PC-9 (cell line): Measurements from ENCODE around the gene CALN1. TPM values are rescaled to one million over a fixed set of nuclear protein-coding genes. Genes with fewer than 3 reads are reported as not detected.

ENCODE experiments used
- BruUV-seq: library from RNA; stranded (reverse); fragments of 400-500 nt; replicated peaks from 2 replicates; lab custom pipeline; 2021; lab: Mats Ljungman, UMichigan
- CTCF ChIA-PET: fragments of 300-600 bp; sonication (Branson Sonifier 250); formaldehyde crosslinking; loops from one replicate; lab custom pipeline; 2022; ENCODE audit warnings: antibody characterized with exemption; lab: Charles Lee
- POLR2A ChIA-PET: fragments of 300-600 bp; sonication (Branson Sonifier 250); formaldehyde crosslinking; loops from one replicate; lab custom pipeline; 2022; ENCODE audit warnings: antibody characterized with exemption; ENCODE audit not compliant: unreplicated experiment; lab: Charles Lee
- DNase-seq, 2 experiments: peaks; one replicate each; pipeline versions ENCODE4 v3.0.0 to v3.0.0-alpha.2; 2015 to 2022; ENCODE audit warnings: mixed read lengths in 1 of 2
- H2AFZ ChIP-seq: fragments of 200-600 bp; sonication (generic); 2 replicates; pipeline ENCODE4 v1.8.1; 2017; ENCODE audit warnings: antibody characterized with exemption
- H3F3A ChIP-seq: fragments of 200-600 bp; sonication (generic); 2 replicates; pipeline ENCODE4 v1.8.1; 2017; ENCODE audit warnings: antibody characterized with exemption, mild to moderate bottlenecking, low read depth; ENCODE audit not compliant: insufficient read depth
- H3K27ac ChIP-seq: fragments of 200-600 bp; sonication (generic); 2 replicates; pipeline ENCODE4 v1.6.1; 2016; ENCODE audit warnings: mixed run types
- H3K27me3 ChIP-seq: fragments of 200-600 bp; sonication (generic); 2 replicates; pipeline ENCODE4 v1.6.1; 2016; ENCODE audit warnings: low read depth, mixed run types; ENCODE audit not compliant: insufficient read depth
- H3K36me3 ChIP-seq: fragments of 200-600 bp; sonication (generic); 2 replicates; pipeline ENCODE4 v1.6.1; 2016; ENCODE audit warnings: low read depth, mixed run types
- H3K4me1 ChIP-seq: fragments of 200-600 bp; sonication (generic); replicated peaks from 2 replicates; pipeline ENCODE4 v1.6.1; 2016; ENCODE audit warnings: mixed run types; ENCODE audit not compliant: insufficient read depth
- H3K4me2 ChIP-seq: fragments of 200-600 bp; sonication (generic); 2 replicates; pipeline ENCODE4 v1.6.1; 2017; ENCODE audit warnings: mixed run types
- H3K4me3 ChIP-seq: fragments of 200-600 bp; sonication (generic); 2 replicates; pipeline ENCODE4 v1.6.1; 2016; ENCODE audit warnings: mixed run types
- H3K79me2 ChIP-seq: fragments of 200-600 bp; sonication (generic); 2 replicates; pipeline ENCODE4 v1.6.1; 2017; ENCODE audit warnings: low read depth, mixed run types
- H3K9me2 ChIP-seq: fragments of 200-600 bp; sonication (generic); 2 replicates; pipeline ENCODE4 v1.8.1; 2017; ENCODE audit warnings: mild to moderate bottlenecking; ENCODE audit not compliant: insufficient read depth
- H3K9me3 ChIP-seq: fragments of 200-600 bp; sonication (generic); 2 replicates; pipeline ENCODE4 v1.8.1; 2016; ENCODE audit warnings: low read depth; ENCODE audit not compliant: insufficient read depth
- H4K20me1 ChIP-seq: fragments of 200-600 bp; sonication (generic); 2 replicates; pipeline ENCODE4 v1.8.1; 2017; ENCODE audit not compliant: insufficient read depth
- CTCF ChIP-seq: fragments of 200-600 bp; sonication (generic); conservative IDR thresholded peaks from 2 replicates; pipeline ENCODE4 v1.6.1; 2017; ENCODE audit warnings: mixed run types, antibody characterized with exemption, mild to moderate bottlenecking, moderate library complexity
- EZH2 ChIP-seq: fragments of 200-600 bp; sonication (generic); IDR thresholded peaks from 2 replicates; pipeline ENCODE4 v1.8.0; 2017; ENCODE audit warnings: antibody characterized with exemption, low read depth
- intact Hi-C: fragments of 100-400 bp; cut with micrococcal nuclease; formaldehyde crosslinking; loops from one replicate; pipeline ENCODE4 v1.10.0; 2022; ENCODE audit not compliant: unreplicated experiment
- total RNA-seq: library from RNA; stranded (reverse); gene quantifications from 2 replicates; pipeline ENCODE4 v1.2.3, GENCODE V29; 2021

The CALN1 gene
- total RNA-seq, 1 experiment from 2014 or later: not detected

GRCh38 chr7:72153132-72153512, 259.0 kb downstream of the CALN1 start:
- Histone ChIP-seq H3K4me3 (no peak overlapping the region), H3K4me1 (no peaks in the 10 kb centered on the region), H3K36me3 (no peaks in the 10 kb centered on the region), H4K20me1 (no peaks in the 10 kb centered on the region), H3K79me2 (no peaks in the 10 kb centered on the region), H3F3A (no peaks in the 10 kb centered on the region), H2AFZ (no peak overlapping the region), H3K27ac (no peak overlapping the region), H3K9me2 (no peaks in the 10 kb centered on the region), H3K9me3 (no peaks in the 10 kb centered on the region), H3K27me3 (no peaks in the 10 kb centered on the region), H3K4me2 (no peak overlapping the region)
- POLR2A ChIA-PET: no interaction called here
- BruUV-seq: no TSS peak
- no peak for TF ChIP-seq CTCF
- no peak for TF ChIP-seq EZH2
- no peak for DNase-seq
- intact Hi-C loops: no loop called here
- CTCF ChIA-PET: no interaction called here

- no peak for DNase-seq
- intact Hi-C loops: no loop called here
- H3K4me3 ChIP-seq: no peak overlapping the region
- no peaks in the 10 kb centered on the region for H4K20me1 ChIP-seq
- ChIA-PET POLR2A (no interaction called here), CTCF (no interaction called here)
- no peak overlapping the region for H2AFZ ChIP-seq
- no peaks in the 10 kb centered on the region for H3K9me3 ChIP-seq
- H3K36me3 ChIP-seq: no peaks in the 10 kb centered on the region
- no peaks in the 10 kb centered on the region for H3K79me2 ChIP-seq
- TF ChIP-seq EZH2 (no peak), CTCF (no peak)
- H3K27ac ChIP-seq: no peak overlapping the region
- BruUV-seq: no TSS peak
- no peaks in the 10 kb centered on the region for H3K4me1 ChIP-seq
- no peaks in the 10 kb centered on the region for H3F3A ChIP-seq
- H3K9me2 ChIP-seq: no peaks in the 10 kb centered on the region
- no peak overlapping the region for H3K4me2 ChIP-seq
- H3K27me3 ChIP-seq: no peaks in the 10 kb centered on the region
Measured at GRCh38 chr7:72152161-72153131, 259.7 kb downstream of the CALN1 start.

DNA sequence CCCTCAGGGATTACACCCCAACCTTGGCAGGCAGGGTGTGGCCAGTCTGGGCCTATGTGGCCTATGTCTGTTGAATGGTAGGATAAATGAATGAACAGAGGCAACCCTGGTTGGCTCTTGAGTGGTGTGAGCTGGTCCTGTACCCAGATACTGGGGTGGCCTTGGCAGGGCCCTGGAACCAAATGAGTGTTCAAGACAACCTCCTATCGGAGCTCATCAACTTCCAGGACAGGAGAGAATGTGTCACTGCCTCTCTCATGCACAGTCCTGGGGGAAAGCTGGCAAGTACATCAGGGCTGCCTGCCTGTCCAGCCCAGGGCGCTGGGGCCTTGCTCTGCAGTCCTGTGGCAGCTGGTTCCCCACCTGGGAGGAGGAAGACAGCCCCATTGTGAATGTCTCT, 271.6 kb downstream of the CALN1 start:
- intact Hi-C loops: no loop called here
- Histone ChIP-seq H3K4me1 (no peaks in the 10 kb centered on the region), H3K9me3 (no peaks in the 10 kb centered on the region), H3K36me3 (no peaks in the 10 kb centered on the region), H3K4me2 (no peak overlapping the region), H2AFZ (no peak overlapping the region), H3K79me2 (no peaks in the 10 kb centered on the region), H3F3A (no peaks in the 10 kb centered on the region), H3K27me3 (no peaks in the 10 kb centered on the region), H3K4me3 (no peak overlapping the region), H4K20me1 (no peaks in the 10 kb centered on the region), H3K27ac (no peak overlapping the region), H3K9me2 (no peaks in the 10 kb centered on the region)
- TF ChIP-seq CTCF (no peak), EZH2 (no peak)
- no peak for DNase-seq
- CTCF ChIA-PET: no interaction called here
- POLR2A ChIA-PET: no interaction called here
- BruUV-seq: no TSS peak
